ENCODE measurements around the gene SLC50A1.

GRCh38 chr1:155166051-155166470, 30.4 kb downstream of the SLC50A1 start:
- no peak for TF ChIP-seq POLR2AphosphoS5 (IDR thresholded peaks at IDR 0.05; ENCODE audit: low read depth)
- TF ChIP-seq CTCF (IDR thresholded peaks at IDR 0.05; ENCODE audit: insufficient read depth, low read length): no peak
- TF ChIP-seq REST (IDR thresholded peaks at IDR 0.05; ENCODE audit: insufficient replicate concordance, low read depth): no peak
- TF ChIP-seq SPI1 (IDR thresholded peaks at IDR 0.05; ENCODE audit: borderline replicate concordance, low read depth): no peak
- TF ChIP-seq GABPA (IDR thresholded peaks at IDR 0.05; ENCODE audit: low read depth): no peak

Data from HL-60 (cell line).